GM19455 (cell line): ENCODE data around the gene TIMP2.
"Not testable (repeated sequence)": the region's sequence is repeated elsewhere in the genome, so short reads cannot be mapped to it uniquely, and the experiment has no call there.

Experiments used
- ATAC-seq: cut with Tn5 transposase; IDR thresholded peaks from one replicate; pipeline ENCODE4 v1.9.1; 2021; ENCODE audit not compliant: unreplicated experiment

Gene TIMP2, protein sequence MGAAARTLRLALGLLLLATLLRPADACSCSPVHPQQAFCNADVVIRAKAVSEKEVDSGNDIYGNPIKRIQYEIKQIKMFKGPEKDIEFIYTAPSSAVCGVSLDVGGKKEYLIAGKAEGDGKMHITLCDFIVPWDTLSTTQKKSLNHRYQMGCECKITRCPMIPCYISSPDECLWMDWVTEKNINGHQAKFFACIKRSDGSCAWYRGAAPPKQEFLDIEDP

GRCh38 chr17:78925234-78925633, at the start of gene TIMP2:
TIMP2 (minus strand) TSS chr17:78925387; CDS start chr17:78925088, 299 bp downstream.
- no peak for ATAC-seq

DNA sequence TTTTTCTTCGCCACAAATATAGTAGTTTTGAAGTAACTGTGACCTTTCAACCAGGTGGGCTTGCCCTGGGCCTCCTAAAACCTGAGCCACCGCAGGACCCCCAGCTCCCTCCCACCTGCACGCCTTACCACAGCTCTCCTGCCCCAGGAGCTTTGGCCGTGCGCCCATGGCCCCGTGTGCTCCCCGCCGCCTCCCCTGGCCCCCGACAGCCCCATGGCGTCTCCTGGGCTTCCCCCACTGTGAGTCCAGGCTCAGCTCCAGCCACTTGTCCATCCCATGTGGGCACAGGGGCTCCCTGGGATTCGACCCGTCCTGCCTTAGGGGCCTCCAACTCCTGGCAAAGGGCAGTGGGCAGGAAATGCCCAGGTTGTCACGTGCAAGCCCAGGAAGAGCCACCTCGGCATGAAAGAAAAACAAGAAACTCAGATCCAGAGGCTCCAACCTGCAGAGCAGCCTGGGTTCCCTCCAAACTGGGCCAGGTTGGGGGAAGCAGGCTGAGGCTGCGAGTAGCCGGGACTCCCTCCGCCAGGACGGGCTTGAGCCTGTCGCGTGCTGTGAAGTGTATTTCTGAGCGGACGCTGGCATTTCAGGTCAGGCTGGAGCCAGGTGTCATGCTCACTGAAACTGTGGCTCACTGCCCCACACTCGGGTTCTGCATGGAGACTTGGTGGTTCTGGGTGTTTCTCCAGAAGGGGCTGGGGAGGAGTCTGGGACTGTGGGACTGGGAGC, 48.8 kb upstream of the TIMP2 start:
- no peak for ATAC-seq

GRCh38 chr17:78973196-78973595, 48.0 kb upstream of the TIMP2 start:
- no peak for ATAC-seq

DNA sequence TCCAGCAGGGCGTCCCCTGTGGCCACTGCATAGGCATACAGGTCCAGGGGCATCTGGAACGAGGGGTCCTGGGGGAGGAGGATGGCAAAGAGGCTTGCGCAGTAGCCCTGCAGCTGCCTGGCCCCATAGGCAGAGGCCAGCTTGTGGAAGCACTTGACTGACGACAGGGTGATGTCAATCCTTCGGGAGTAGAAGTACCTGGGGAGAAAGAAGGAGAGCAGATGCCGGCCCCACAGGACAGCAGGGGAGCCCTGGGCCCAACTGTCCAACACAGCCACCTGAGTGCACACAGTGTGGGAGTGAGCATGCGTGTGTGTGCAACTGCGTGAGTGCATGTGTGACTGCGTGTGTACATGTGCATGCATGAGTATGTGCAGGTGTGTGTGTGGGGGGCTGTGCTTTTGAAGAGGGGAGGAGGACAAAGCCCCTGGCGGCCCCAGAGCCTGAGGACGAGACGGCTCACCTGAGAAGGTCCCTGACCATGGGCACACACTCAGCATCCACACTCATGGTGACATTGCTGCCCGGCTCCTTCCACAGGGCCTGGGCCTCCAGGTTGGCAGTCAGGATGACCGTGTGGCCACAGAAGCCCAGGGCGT, 47.4 kb upstream of the TIMP2 start:
- no peak for ATAC-seq

GRCh38 chr17:78971756-78972506, 46.7 kb upstream of the TIMP2 start:
- ATAC-seq: no peak

GRCh38 chr17:78970834-78971755, 45.9 kb upstream of the TIMP2 start:
- ATAC-seq: no peak

GRCh38 chr17:78969865-78970264, 44.7 kb upstream of the TIMP2 start:
- ATAC-seq: no peak

DNA sequence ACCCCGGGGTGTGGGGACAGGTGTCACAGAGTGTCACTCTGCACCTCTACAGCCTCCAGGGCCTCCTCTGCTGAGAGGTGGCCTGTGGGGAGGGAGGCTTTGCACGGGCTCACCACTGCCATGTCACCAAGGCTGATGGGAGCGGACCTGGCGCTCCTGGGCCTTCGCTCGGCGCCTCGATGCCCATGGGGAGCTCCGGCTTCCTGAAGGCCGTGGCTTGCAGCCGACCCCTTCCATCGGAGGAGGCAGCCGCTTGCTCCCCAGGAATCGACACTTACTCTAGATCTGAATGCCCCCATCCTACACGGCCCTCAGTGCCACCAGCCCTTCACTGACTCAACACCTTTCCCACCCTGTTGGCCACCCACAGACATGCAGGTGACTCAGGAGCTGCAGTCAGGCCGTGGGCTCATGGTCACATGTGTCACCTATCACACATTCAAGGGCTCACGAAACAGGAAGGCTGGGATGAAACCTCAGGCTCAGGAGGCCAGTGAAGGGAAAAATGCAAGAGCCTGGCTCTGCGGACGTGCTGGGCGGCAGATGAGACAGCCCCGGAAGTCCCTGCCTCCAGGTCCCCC, 42.7 kb upstream of the TIMP2 start:
- no peak for ATAC-seq

GRCh38 chr17:78966910-78967600, 41.9 kb upstream of the TIMP2 start:
- ATAC-seq: no peak

- no peak for ATAC-seq
Measured at GRCh38 chr17:78966123-78966813, 41.1 kb upstream of the TIMP2 start.

- no peak for ATAC-seq
Measured at GRCh38 chr17:78965491-78965924, 40.3 kb upstream of the TIMP2 start.

DNA sequence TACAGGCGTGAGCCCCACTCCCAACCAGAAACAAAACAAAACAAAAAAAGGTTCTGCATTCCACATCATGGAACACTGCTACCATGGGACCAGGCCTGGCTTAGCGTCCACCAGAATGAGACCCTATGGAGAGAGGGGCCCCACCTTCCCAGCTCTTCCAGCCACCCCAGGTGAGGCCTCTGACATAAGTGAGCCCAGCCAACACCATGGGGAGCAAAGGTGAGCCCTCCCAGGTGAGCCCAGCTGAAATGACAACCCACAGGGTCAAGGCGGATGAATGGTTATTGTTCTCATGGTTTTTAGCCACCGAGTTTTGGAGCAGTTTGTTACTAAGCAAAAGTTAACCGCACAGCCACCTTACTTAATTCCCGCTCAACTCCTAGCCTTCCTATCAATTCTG, 38.2 kb upstream of the TIMP2 start:
- no peak for ATAC-seq

DNA sequence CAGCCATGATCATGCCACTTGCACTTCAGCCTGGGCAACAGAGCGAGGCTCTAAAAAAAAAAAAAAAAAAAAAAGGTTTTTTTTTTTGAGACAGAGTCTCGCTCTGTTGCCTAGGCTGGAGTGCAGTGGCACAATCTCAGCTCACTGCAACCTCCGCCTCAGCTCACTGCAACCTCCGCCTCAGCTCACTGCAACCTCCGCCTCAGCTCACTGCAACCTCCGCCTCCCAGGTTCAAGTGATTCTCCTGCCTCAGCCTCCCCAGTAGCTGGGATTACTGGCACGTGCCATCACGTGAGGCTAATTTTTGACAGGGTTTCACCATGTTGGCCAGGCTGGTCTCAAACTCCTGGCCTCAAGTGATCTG, 37.8 kb upstream of the TIMP2 start:
- not testable (repeated sequence) for ATAC-seq

GRCh38 chr17:78962345-78962983, 37.3 kb upstream of the TIMP2 start:
- no peak for ATAC-seq

DNA sequence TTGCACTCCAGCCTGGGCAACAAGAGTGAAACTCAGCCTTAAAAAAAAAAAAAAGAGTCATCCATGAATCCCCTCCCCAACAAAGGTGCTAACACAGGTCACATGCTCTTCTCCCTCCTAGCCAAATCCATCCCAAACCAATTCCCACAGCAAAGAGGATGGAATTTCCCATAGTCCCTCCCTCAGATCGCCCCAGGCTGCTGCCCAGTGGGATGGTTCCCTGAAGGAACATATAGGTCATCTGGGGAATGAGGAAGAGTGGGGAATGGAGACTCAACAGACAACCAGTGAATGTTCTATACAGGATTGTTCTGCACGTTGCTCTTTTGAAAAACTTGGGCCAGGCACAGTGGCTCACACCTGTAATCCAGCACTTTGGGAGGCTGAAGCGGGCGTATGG, 36.4 kb upstream of the TIMP2 start:
- no peak for ATAC-seq

DNA sequence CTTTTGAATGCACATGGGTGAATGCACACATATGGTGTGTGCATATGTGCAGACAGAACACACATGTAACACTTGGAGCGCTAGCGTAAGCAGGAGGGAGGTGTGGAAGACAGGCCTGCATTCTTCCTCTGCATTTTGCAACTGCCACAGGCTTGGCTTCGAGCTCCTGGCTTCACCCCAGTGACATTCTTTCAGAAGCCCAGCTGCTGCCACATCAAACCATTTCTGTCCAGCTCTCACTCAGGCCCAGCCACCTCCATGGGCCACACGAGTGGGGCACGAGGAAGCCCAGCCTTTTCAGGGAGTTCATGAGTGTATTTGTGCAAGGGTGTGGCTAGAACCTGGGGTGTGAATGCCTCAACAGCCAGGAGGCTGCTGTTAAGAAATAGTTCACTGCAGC, 35.7 kb upstream of the TIMP2 start:
- ATAC-seq: no peak

- ATAC-seq: no peak
Measured at GRCh38 chr17:78959803-78960202, 34.6 kb upstream of the TIMP2 start.

GRCh38 chr17:78958641-78959127, 33.5 kb upstream of the TIMP2 start:
- no peak for ATAC-seq
